ENCODE results near the gene ROR2.

DNA sequence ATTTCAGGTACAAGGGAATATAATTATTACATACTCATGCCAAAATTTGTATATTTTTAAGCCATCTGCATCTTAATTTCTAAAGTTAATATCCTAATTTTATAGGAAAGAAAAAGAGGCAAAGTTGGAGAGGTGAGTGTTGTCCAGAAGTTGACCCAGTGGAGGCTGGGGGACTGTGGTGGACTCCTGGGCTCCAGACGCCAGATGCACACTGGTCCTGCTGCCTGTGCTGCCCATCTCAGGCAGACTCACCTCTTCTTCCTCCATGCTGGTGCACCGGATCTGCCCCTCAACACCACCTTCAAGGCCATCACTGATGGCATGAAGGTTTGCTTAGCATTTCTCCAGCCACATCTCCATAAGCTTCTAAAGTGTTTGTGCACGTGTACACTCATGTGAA, 305.6 kb downstream of the ROR2 start:
- no peak for TF ChIP-seq POLR2A (IDR thresholded peaks at IDR 0.05; ENCODE audit: low read depth, low read length)
- TF ChIP-seq POLR2AphosphoS5 (IDR thresholded peaks at IDR 0.05; ENCODE audit: low read depth, low read length), result no peak

Measured in GM12892 (cell line).